22Rv1 (cell line): ENCODE results near the gene ST13.

Source experiments
- CTCF ChIP-seq: fragments of 450-650 bp; IDR thresholded peaks from 2 replicates; pipeline ENCODE4 v1.5.1; 2017; ENCODE audit warnings: mild to moderate bottlenecking
- ZFX ChIP-seq: fragments of 450-650 bp; IDR thresholded peaks from 2 replicates; pipeline ENCODE4 v1.6.1; 2017; ENCODE audit warnings: antibody characterized with exemption, borderline replicate concordance

- no peak for TF ChIP-seq CTCF
- no peak for TF ChIP-seq ZFX
Observed at GRCh38 chr22:40844951-40845350, 11.5 kb downstream of the ST13 start.
